HG03442 (cell line): Measurements from ENCODE around the gene PCDHB9.
"Not testable (repeated sequence)": the region's sequence is repeated elsewhere in the genome, so short reads cannot be mapped to it uniquely, and the experiment has no call there.

ENCODE experiments used
- ATAC-seq: cut with Tn5 transposase; IDR thresholded peaks from one replicate; pipeline ENCODE4 v1.9.1; 2021; ENCODE audit warnings: mild to moderate bottlenecking, moderate library complexity; ENCODE audit not compliant: unreplicated experiment

PCDHB9 gene

DNA sequence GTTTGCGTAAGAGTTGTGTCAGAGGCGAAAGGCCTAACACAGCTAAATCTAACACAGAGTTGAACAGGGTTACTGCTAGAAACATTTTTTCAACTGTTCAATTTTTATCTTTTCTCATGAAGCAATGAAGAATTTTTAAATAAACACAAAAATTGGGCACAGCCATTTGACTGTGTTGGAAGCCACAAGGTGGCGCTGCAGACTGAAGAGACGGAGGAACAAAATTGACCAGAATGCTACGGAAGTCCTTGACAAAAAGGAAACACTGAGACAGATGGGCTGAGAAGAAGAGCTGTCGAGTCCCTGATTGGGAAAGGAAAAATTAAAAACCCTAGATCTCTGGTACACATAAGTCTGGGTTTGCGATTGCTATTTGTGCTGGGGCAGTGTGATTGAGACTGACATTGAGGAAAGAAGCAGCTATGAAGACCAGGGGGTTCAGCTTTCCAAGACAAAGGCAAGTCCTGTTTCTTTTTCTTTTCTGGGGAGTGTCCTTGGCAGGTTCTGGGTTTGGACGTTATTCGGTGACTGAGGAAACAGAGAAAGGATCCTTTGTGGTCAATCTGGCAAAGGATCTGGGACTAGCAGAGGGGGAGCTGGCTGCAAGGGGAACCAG is at the start of gene PCDHB9:
PCDHB9 (plus strand) TSS at position 265 of the 616 bp plus-strand sequence; CDS start at position 423, 158 bp downstream.
- ATAC-seq = no peak

DNA sequence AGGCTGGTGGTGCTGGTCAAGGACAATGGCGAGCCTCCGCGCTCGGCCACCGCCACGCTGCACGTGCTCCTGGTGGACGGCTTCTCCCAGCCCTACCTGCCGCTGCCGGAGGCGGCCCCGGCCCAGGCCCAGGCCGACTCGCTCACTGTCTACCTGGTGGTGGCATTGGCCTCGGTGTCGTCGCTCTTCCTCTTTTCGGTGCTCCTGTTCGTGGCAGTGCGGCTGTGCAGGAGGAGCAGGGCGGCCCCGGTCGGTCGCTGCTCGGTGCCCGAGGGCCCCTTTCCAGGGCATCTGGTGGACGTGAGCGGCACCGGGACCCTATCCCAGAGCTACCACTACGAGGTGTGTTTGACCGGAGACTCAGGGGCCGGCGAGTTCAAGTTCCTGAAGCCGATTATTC is 49.6 kb upstream of the PCDHB9 start:
- ATAC-seq = not testable (repeated sequence)

DNA sequence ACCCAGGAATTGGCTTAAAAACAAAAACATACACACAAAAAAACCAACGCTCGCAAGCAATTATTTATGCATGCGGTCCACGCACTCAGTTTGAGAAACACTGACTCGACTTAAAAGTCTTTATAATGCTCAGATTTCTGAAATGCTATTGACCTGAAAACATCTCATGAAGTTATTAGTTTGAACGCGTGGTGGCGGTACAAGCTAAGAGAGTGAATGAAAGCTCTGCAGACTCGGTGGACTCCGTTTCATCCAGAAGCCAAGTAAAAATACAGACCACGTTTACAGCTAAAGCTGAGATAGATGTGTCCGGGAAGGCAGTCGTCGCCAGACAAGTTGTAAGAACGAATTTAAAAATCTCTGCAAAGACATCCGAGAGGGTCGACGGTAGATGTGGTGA is 37.1 kb upstream of the PCDHB9 start, which contains the start of gene PCDHB6:
PCDHB6 (plus strand) TSS at position 246 of the 400 bp plus-strand sequence. CDS start 201 bp downstream, outside the sequence.
- no peak for ATAC-seq

DNA sequence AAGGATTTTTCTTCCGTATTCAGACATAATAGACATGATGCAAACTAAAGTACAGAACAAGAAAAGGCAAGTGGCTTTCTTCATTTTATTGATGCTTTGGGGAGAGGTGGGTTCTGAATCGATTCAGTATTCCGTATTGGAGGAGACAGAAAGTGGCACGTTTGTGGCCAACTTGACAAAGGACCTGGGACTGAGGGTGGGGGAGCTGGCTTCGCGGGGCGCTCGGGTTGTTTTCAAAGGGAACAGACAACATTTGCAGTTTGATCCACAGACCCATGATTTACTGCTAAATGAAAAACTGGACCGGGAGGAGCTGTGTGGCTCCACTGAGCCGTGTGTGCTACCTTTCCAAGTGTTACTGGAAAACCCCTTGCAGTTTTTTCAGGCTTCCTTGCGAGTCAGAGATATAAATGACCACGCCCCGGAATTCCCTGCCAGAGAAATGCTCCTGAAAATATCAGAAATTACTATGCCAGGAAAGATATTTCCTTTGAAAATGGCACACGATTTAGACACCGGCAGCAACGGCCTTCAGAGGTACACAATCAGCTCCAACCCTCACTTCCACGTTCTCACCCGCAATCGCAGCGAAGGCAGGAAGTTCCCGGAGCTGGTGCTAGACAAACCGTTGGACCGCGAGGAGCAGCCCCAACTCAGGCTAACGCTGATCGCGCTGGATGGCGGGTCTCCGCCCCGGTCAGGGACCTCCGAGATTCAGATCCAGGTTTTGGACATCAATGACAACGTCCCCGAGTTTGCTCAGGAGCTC is 36.6 kb upstream of the PCDHB9 start:
- no peak for ATAC-seq

DNA sequence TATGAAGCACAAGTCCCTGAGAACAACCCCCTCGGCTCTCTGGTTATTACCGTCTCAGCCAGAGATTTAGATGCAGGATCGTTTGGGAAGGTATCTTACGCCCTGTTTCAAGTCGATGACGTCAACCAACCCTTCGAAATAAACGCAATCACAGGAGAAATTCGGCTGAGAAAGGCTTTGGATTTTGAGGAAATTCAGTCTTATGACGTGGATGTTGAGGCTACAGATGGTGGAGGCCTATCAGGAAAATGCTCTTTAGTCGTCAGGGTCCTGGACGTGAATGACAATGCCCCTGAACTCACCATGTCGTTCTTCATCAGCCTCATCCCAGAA is 36.0 kb upstream of the PCDHB9 start:
- ATAC-seq = no peak

DNA sequence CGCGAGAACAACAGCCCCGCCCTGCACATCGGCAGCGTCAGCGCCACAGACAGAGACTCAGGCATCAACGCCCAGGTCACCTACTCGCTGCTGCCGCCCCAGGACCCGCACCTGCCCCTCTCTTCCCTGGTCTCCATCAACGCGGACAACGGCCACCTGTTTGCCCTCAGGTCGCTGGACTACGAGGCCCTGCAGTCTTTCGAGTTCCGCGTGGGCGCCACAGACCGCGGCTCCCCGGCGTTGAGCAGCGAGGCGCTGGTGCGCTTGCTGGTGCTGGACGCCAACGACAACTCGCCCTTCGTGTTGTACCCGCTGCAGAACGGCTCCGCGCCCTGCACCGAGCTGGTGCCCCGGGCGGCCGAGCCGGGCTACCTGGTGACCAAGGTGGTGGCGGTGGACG is 35.3 kb upstream of the PCDHB9 start:
- ATAC-seq = not testable (repeated sequence)

DNA sequence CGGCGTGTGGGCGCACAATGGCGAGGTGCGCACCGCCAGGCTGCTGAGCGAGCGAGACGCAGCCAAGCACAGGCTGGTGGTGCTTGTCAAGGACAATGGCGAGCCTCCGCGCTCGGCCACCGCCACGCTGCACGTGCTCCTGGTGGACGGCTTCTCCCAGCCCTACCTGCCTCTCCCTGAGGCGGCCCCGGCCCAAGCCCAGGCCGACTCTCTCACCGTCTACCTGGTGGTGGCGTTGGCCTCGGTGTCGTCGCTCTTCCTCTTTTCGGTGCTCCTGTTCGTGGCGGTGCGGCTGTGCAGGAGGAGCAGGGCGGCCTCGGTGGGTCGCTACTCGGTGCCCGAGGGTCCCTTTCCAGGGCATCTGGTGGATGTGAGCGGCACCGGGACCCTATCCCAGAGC is 34.9 kb upstream of the PCDHB9 start:
- ATAC-seq = not testable (repeated sequence)

DNA sequence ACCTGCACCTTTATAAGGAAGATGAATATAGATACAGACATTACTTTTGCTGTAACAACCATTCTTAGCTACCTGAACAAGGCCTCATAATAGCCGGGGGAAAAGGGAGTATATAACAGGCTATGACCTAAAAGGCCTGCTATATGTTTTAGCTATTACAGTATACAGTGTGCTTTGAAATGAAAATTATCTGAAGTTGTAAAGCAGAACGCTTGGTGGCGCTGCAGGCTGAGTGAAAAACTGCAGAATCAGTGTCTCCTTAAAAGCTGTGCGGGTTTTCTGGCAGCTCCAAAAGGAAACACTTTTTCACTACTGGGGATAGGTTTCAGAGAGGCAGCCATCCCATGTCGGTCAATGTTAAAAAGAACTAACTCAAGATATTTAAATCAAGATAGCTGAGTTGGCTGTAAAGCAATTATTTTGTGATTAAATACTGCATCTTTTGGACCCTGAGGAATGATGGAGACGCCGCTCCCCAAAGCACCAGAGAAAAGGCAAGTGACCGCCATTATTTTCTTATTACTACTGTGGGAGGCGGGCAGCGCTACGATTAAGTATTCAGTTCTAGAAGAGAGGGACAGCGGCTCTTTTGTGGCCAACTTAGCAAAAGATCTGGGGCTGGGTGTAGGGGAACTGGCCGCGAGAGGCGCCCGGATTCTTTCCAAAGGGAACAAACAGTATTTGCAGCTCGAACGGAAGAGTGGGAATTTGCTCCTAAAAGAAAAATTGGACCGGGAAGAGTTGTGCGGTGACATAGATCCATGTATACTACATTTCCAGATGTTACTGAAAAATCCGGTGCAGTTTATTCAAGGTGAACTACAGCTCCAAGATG is 31.2 kb upstream of the PCDHB9 start:
- ATAC-seq = no peak

DNA sequence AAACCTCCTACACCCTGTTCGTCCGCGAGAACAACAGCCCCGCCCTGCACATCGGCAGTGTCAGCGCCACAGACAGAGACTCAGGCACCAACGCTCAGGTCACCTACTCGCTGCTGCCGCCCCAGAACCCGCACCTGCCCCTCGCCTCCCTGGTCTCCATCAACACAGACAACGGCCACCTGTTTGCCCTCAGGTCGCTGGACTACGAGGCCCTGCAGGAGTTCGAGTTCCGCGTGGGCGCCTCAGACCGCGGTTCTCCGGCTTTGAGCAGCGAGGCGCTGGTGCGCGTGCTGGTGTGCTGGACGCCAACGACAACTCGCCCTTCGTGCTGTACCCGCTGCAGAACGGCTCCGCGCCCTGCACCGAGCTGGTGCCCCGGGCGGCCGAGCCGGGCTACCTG is 29.6 kb upstream of the PCDHB9 start:
- ATAC-seq = not testable (repeated sequence)

DNA sequence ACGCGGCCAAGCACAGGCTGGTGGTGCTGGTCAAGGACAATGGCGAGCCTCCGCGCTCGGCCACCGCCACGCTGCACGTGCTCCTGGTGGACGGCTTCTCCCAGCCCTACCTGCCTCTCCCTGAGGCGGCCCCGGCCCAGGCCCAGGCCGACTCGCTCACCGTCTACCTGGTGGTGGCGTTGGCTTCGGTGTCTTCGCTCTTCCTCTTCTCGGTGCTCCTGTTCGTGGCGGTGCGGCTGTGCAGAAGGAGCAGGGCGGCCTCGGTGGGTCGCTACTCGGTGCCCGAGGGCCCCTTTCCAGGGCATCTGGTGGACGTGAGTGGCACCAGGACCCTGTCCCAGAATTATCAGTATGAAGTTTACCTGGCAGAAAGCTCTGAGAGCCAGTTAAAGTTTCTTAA is 29.1 kb upstream of the PCDHB9 start:
- not testable (repeated sequence) for ATAC-seq

DNA sequence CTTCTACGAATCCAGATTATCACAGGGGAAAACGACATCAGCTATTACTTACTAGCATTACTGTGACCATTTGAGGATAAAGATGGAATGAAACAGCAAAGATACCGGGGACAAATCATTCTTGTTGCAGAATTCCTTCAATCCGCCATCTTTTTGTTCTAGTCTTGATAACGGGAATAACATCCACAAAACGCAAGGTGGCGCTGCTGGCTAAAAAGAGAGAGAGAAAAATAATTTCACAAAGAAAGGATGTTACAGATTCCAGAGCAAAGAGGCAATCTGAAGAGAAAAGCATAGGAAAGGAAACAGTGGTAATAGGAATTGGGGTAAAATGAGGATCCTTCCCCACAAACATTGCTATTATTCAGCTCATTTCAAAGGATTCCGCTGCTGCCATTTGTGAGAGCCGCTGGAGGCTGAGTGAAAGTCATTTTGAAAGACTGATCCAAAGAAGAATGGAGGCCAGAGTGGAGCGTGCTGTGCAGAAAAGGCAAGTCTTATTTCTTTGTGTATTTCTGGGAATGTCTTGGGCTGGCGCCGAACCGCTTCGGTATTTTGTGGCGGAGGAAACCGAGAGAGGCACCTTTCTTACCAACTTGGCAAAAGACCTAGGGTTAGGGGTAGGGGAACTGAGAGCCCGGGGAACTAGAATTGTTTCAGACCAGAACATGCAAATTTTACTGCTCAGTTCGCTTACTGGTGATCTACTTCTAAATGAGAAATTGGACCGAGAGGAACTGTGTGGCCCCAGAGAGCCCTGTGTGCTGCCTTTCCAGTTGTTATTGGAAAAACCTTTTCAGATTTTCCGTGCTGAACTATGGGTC is 14.4 kb upstream of the PCDHB9 start, which contains the start of gene PCDHB7:
PCDHB7 (plus strand) TSS at position 264 of the 824 bp plus-strand sequence; CDS start at position 456, 192 bp downstream.
- no peak for ATAC-seq

DNA sequence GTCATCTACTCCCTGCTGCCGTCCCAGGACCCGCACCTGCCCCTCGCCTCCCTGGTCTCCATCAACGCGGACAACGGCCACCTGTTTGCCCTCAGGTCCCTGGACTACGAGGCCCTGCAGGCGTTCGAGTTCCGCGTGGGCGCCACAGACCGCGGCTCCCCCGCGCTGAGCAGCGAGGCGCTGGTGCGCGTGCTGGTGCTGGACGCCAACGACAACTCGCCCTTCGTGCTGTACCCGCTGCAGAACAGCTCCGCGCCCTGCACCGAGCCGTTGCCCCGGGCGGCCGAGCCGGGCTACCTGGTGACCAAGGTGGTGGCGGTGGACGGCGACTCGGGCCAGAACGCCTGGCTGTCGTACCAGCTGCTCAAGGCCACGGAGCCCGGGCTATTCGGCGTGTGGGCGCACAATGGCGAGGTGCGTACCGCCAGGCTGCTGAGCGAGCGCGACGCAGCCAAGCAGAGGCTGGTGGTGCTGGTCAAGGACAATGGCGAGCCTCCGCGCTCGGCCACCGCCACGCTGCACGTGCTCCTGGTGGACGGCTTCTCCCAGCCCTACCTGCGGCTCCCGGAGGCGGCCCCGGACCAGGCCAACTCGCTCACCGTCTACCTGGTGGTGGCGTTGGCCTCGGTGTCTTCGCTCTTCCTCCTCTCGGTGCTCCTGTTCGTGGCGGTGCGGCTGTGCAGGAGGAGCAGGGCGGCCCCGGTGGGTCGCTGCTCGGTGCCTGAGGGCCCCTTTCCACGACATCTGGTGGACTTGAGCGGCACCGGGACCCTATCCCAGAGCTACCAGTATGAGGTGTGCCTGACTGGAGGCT is 12.5 kb upstream of the PCDHB9 start:
- not testable (repeated sequence) for ATAC-seq

DNA sequence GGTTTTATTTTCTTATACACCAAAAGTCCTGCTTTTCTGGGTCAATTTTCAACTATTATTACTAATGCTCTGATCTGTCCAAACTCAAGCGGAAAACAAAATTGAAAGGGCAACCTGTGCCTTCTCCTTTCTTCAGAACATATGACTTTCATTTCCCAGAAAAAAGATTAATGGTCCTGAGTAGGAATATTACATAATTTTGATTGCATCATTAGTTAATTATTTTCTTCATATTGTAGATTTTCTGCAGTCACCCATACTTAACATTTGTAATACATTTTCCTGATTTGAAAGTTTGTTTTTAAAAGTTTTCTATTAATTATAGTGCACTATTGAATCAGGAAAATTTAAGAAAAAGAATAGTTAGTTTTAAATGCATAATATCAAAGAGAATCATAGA is 11.0 kb upstream of the PCDHB9 start:
- no peak for ATAC-seq

DNA sequence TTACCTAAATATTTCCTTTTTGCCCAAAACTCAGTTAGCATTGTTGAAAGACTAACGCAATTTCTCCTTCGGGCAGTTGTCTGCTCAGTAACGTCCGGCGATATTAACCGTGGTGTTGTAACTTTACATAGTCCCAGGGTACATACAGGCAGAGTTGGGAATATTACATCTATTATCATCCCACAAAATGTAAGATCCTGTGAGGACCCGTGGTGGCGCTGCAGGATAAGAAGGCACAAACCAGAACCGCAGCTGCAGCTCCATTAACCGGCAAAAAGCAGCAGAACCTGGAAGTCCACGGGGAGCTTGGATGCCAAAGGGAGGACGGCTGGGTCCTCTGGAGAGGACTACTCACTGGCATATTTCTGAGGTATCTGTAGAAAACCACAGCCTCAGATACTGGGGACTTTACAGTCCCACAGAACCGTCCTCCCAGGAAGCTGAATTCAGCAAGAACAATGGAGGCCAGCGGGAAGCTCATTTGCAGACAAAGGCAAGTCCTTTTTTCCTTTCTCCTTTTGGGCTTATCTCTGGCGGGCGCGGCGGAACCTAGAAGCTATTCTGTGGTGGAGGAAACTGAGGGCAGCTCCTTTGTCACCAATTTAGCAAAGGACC is 9.3 kb upstream of the PCDHB9 start, which contains the start of gene PCDHB8:
PCDHB8 (plus strand) TSS at position 214 of the 615 bp plus-strand sequence; CDS start at position 459, 245 bp downstream.
- not testable (repeated sequence) for ATAC-seq

DNA sequence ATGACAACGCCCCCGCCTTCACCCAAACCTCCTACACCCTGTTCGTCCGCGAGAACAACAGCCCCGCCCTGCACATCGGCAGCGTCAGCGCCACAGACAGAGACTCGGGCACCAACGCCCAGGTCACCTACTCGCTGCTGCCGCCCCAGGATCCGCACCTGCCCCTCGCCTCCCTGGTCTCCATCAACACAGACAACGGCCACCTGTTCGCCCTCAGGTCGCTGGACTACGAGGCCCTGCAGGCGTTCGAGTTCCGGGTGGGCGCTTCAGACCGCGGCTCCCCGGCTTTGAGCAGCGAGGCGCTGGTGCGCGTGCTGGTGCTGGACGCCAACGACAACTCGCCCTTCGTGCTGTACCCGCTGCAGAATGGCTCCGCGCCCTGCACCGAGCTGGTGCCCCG is 7.6 kb upstream of the PCDHB9 start:
- not testable (repeated sequence) for ATAC-seq

DNA sequence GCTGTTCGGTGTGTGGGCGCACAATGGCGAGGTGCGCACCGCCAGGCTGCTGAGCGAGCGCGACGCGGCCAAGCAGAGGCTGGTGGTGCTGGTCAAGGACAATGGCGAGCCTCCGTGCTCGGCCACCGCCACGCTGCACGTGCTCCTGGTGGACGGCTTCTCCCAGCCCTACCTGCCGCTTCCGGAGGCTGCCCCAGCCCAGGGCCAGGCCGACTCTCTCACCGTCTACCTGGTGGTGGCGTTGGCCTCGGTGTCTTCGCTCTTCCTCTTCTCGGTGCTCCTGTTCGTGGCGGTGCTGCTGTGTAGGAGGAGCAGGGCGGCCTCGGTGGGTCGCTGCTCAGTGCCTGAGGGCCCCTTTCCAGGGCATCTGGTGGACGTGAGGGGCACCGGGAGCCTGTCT is 7.1 kb upstream of the PCDHB9 start:
- ATAC-seq = not testable (repeated sequence)

DNA sequence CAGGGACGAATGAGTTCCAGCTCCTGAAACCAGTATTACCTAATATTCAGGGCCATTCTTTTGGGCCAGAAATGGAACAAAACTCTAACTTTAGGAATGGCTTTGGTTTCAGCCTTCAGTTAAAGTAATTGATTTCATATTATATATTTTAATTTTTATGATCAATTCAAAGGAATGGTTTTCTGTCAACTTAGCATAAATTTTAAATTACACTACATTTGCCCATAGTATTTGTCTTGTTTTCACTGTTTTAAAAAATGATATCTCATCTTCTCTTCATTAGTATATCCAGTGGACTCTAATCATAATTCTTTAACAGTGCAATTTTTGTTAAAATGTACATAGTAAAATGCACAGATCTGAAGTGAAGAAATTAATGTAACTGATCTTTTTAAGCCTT is 6.6 kb upstream of the PCDHB9 start:
- ATAC-seq = no peak

DNA sequence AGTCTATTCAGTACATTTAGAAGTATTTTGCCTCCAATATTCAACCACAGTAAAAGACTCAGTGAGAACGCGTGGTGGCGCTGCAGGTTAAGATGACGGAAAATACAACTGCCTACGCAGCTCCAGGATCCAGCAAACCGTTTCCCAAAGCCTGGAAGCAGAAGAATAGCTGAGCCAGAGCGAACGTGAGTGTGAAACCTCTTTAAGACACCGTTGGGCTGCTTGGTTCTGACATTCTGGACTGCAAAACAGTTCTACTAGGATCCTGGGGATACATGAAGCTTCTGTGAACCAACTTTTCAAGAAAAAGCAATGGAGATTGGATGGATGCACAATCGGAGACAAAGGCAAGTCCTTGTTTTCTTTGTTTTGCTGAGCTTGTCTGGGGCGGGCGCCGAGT is 4.7 kb upstream of the PCDHB9 start, which contains the start of gene PCDHB16:
PCDHB16 (plus strand) TSS at position 140 of the 400 bp plus-strand sequence; CDS start at position 313, 173 bp downstream.
- no peak for ATAC-seq
